Measurements from ENCODE around the gene ACTRT3. TPM values are rescaled to one million over a fixed set of nuclear protein-coding genes. Genes with fewer than 3 reads are reported as not detected.

Gene ACTRT3
- total RNA-seq, 1 experiment from 2014 or later, result 2.5 TPM

GRCh38 chr3:169751875-169752274 is 17.5 kb downstream of the ACTRT3 start:
- TF ChIP-seq CTCF (IDR thresholded peaks at IDR 0.05; ENCODE audit: unreplicated experiment), result no peak
- CTCF ChIA-PET, result no interaction called here
- Mint-ChIP-seq H3K4me3 (ENCODE audit: low read depth, unreplicated experiment) (no peak overlapping the region), H3K9me3 (ENCODE audit: low read depth, unreplicated experiment) (peaks cover 5% of the 10 kb centered on the region), H3K4me1 (ENCODE audit: low read depth, unreplicated experiment) (peaks cover 24% of the 10 kb centered on the region), H3K27me3 (ENCODE audit: unreplicated experiment) (peaks cover 9% of the 10 kb centered on the region), H3K36me3 (ENCODE audit: insufficient read depth, unreplicated experiment) (no peaks in the 10 kb centered on the region), H3K27ac (ENCODE audit: unreplicated experiment) (no peak overlapping the region)
- no TSS peak for BruUV-seq (replicated peaks)
- intact Hi-C loops (cut with micrococcal nuclease; ENCODE audit: unreplicated experiment), result no loop called here
- no peak for DNase-seq

DNA sequence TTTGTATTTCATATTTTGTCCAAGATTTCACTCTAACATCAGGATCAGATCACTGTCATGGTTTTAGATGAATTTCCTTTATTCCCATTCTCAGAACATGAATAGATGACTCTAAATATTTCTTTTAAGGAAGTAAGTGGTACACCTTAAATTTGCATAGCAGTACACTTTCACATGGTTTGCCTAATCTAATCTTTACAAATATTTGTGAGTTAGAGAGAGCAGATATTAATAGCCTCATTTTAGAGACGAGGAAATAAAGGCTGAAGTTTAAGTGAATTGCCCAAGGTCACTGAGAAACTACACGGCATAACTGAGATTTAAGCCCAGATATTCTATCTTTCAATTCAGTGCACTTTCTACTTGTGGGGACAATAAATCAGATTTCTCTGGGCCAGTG is 18.7 kb downstream of the ACTRT3 start:
- no peak for DNase-seq
- no peak for TF ChIP-seq CTCF (IDR thresholded peaks at IDR 0.05; ENCODE audit: unreplicated experiment)
- Mint-ChIP-seq H3K27me3 (ENCODE audit: unreplicated experiment) (peaks cover 14% of the 10 kb centered on the region), H3K4me1 (ENCODE audit: low read depth, unreplicated experiment) (peaks cover 24% of the 10 kb centered on the region), H3K36me3 (ENCODE audit: insufficient read depth, unreplicated experiment) (no peaks in the 10 kb centered on the region), H3K27ac (ENCODE audit: unreplicated experiment) (no peak overlapping the region), H3K9me3 (ENCODE audit: low read depth, unreplicated experiment) (no peaks in the 10 kb centered on the region), H3K4me3 (ENCODE audit: low read depth, unreplicated experiment) (no peak overlapping the region)
- CTCF ChIA-PET, result no interaction called here
- intact Hi-C loops (cut with micrococcal nuclease; ENCODE audit: unreplicated experiment), result no loop called here
- BruUV-seq (replicated peaks), result no TSS peak

DNA sequence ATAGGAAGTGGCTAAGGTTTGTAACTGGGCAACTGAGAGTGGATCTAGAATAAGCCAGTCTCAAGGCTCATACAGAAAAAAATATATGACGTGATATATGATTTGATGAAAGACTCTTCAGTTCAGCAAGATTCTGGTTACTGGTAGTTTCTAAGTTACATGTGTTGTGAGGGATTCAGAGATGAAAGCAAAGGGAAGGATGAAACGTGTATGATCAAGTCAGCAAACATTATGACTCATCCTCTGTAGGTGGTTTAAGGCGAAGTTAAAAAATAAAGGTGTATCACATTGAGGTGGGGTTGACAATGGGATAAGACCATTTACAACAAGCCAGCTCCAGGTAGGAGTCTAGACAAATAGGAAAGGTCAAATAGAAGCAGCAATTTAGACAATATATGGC is 20.7 kb downstream of the ACTRT3 start:
- TF ChIP-seq CTCF (IDR thresholded peaks at IDR 0.05; ENCODE audit: unreplicated experiment), result no peak
- H3K4me3 Mint-ChIP-seq (ENCODE audit: low read depth, unreplicated experiment), result no peak overlapping the region
- no TSS peak for BruUV-seq (replicated peaks)
- peaks cover 12% of the 10 kb centered on the region for H3K4me1 Mint-ChIP-seq (ENCODE audit: low read depth, unreplicated experiment)
- no peaks in the 10 kb centered on the region for H3K36me3 Mint-ChIP-seq (ENCODE audit: insufficient read depth, unreplicated experiment)
- intact Hi-C loops (cut with micrococcal nuclease; ENCODE audit: unreplicated experiment), result loop anchor here (10.0 kb wide), 3 partner anchors 474 to 1234 kb away; no protein-coding TSS in a partner anchor
- DNase-seq, result no peak
- no peak overlapping the region for H3K27ac Mint-ChIP-seq (ENCODE audit: unreplicated experiment)
- no peaks in the 10 kb centered on the region for H3K9me3 Mint-ChIP-seq (ENCODE audit: low read depth, unreplicated experiment)
- CTCF ChIA-PET, result no interaction called here
- peaks cover 14% of the 10 kb centered on the region for H3K27me3 Mint-ChIP-seq (ENCODE audit: unreplicated experiment)

GRCh38 chr3:169746924-169747323 is 22.4 kb downstream of the ACTRT3 start:
- TF ChIP-seq CTCF (IDR thresholded peaks at IDR 0.05; ENCODE audit: unreplicated experiment), result no peak
- CTCF ChIA-PET, result no interaction called here
- Mint-ChIP-seq H3K9me3 (ENCODE audit: low read depth, unreplicated experiment) (no peaks in the 10 kb centered on the region), H3K4me1 (ENCODE audit: low read depth, unreplicated experiment) (peaks cover 12% of the 10 kb centered on the region), H3K36me3 (ENCODE audit: insufficient read depth, unreplicated experiment) (no peaks in the 10 kb centered on the region), H3K4me3 (ENCODE audit: low read depth, unreplicated experiment) (no peak overlapping the region), H3K27ac (ENCODE audit: unreplicated experiment) (no peak overlapping the region), H3K27me3 (ENCODE audit: unreplicated experiment) (peaks cover 14% of the 10 kb centered on the region)
- BruUV-seq (replicated peaks), result no TSS peak
- DNase-seq, result no peak
- intact Hi-C loops (cut with micrococcal nuclease; ENCODE audit: unreplicated experiment), result loop anchor here (10.0 kb wide), 3 partner anchors 472 to 1232 kb away; no protein-coding TSS in a partner anchor
